ENCODE measurements around the gene UGT1A7. TPM values are rescaled to one million over a fixed set of nuclear protein-coding genes. Genes with fewer than 3 reads are reported as not detected.

The UGT1A7 gene
- total RNA-seq, 4 donors from 2014 or later, result not detected

DNA sequence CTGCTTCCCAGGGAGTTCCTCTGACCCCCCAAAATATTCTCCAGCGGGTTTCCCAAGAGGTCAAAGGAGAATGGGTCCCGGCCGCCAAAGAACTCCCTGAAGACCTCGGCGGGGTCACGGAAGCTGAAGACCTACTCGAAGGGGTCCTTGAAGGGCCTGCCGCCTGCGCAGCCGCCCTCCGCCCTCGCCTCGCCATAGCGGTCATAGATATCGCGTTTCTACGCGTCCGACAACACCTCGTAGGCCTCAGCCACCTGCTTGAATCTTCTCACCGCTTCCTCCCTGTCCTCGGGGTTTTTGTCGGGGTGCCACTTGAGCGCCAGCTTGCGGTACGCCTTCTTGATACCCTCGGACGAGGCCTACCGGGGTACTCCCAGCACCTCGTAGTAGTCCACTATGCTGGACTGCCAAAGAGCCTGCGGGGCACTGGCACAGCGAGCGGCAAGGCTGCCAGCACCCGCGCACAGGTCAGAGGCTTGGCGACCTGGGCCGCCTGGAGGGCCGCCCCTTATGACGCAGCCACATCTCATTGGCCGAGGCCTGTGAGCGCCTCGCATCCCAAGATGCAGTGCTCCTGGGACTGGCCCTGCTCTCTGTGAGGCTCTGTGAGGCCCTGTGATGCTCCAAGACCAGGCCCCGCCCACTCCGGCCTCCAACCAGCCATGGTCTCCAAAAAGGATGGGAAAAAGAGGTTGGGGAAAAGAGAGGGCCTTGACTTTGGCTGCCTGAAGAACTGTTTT lies 73.3 kb downstream of the UGT1A7 start:
- H3K4me3 ChIP-seq, result no peak overlapping the region
- intact Hi-C loops (cut with DNase I; ENCODE audit: low total_unique reads) (no loop called here), in situ Hi-C loops (cut with MboI; ENCODE audit: low sequenced_read_pairs in 4 of 4) (no loop called here)
- no peak for DNase-seq
- H3K36me3 ChIP-seq, result no peaks in the 10 kb centered on the region
- no peaks in the 10 kb centered on the region for H3K27me3 ChIP-seq
- H3K9me3 ChIP-seq, result no peaks in the 10 kb centered on the region
- no peaks in the 10 kb centered on the region for H3K4me1 ChIP-seq
- H3K27ac ChIP-seq, result no peak overlapping the region
- TF ChIP-seq, protein P1, sequence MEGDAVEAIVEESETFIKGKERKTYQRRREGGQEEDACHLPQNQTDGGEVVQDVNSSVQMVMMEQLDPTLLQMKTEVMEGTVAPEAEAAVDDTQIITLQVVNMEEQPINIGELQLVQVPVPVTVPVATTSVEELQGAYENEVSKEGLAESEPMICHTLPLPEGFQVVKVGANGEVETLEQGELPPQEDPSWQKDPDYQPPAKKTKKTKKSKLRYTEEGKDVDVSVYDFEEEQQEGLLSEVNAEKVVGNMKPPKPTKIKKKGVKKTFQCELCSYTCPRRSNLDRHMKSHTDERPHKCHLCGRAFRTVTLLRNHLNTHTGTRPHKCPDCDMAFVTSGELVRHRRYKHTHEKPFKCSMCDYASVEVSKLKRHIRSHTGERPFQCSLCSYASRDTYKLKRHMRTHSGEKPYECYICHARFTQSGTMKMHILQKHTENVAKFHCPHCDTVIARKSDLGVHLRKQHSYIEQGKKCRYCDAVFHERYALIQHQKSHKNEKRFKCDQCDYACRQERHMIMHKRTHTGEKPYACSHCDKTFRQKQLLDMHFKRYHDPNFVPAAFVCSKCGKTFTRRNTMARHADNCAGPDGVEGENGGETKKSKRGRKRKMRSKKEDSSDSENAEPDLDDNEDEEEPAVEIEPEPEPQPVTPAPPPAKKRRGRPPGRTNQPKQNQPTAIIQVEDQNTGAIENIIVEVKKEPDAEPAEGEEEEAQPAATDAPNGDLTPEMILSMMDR (IDR thresholded peaks at IDR 0.05 in 4 of 5, conservative IDR thresholded peaks at IDR 0.05 in 1 of 5), result no peak
- no peak for TF ChIP-seq POLR2A (IDR thresholded peaks at IDR 0.05)
- no peak for ATAC-seq

DNA sequence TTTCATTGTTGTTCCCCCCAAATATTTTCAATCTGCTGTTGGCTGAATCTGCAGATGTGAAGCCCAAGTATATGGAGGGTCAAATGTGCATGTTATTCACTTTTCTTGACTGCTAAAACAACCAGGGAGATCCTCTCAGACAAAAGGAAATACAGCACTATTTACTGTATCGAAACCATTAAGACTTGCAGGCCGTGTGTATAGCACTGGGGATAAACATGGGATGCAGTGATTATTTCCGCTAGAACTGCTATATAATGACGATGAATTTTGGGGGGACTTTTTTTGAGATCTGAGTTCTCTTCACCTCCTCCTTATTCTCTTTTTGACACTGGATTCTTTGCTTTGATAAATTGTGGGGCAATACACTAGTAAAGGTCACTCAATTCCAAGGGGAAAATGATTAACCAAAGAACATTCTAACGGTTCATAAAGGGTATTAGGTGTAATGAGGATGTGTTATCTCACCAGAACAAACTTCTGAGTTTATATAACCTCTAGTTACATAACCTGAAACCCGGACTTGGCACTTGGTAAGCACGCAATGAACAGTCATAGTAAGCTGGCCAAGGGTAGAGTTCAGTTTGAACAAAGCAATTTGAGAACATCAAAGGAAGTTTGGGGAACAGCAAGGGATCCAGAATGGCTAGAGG lies 74.9 kb downstream of the UGT1A7 start:
- H3K27me3 ChIP-seq, result no peaks in the 10 kb centered on the region
- H3K9me3 ChIP-seq, result no peaks in the 10 kb centered on the region
- H3K4me1 ChIP-seq, result no peaks in the 10 kb centered on the region
- in situ Hi-C loops (cut with MboI; ENCODE audit: low sequenced_read_pairs in 4 of 4), result no loop called here
- TF ChIP-seq POLR2A (IDR thresholded peaks at IDR 0.05), result no peak
- TF ChIP-seq, protein P1 (IDR thresholded peaks at IDR 0.05 in 4 of 5, conservative IDR thresholded peaks at IDR 0.05 in 1 of 5), result no peak
- no peak overlapping the region for H3K27ac ChIP-seq
- no peak overlapping the region for H3K4me3 ChIP-seq
- DNase-seq, result no peak
- no peak for ATAC-seq
- H3K36me3 ChIP-seq, result no peaks in the 10 kb centered on the region
- intact Hi-C loops (cut with DNase I; ENCODE audit: low total_unique reads), result no loop called here

GRCh38 chr2:233758141-233758540 lies 76.4 kb downstream of the UGT1A7 start:
- no peaks in the 10 kb centered on the region for H3K4me1 ChIP-seq
- DNase-seq (no peak), ATAC-seq (no peak)
- no peaks in the 10 kb centered on the region for H3K27me3 ChIP-seq
- TF ChIP-seq POLR2A (IDR thresholded peaks at IDR 0.05), result no peak
- TF ChIP-seq, protein P1 (IDR thresholded peaks at IDR 0.05 in 4 of 5, conservative IDR thresholded peaks at IDR 0.05 in 1 of 5), result no peak
- H3K4me3 ChIP-seq, result no peak overlapping the region
- no peaks in the 10 kb centered on the region for H3K36me3 ChIP-seq
- no peaks in the 10 kb centered on the region for H3K9me3 ChIP-seq
- intact Hi-C loops (cut with DNase I; ENCODE audit: low total_unique reads), result no loop called here
- in situ Hi-C loops (cut with MboI; ENCODE audit: low sequenced_read_pairs in 4 of 4), result no loop called here
- H3K27ac ChIP-seq, result no peak overlapping the region

DNA sequence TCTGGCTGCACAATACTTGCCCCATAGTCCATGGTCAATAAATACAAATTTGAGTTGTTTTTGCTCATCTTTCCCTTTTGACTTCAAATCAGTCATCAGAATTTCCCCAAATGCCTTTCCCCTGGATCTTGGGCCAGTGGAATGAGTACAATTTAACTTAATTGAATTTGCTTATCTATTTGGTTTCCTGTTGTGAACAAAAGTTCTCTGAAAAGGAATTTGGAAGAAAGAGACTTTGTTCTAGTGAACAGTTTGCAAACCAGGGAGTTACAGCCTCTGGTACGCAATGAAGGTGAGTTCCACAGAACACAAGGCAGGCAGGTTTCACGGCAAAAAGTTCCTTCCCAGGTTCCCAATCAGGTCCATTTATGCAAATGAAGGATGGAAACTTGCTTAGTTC lies 77.1 kb downstream of the UGT1A7 start:
- Histone ChIP-seq H3K9me3 (no peaks in the 10 kb centered on the region), H3K27ac (no peak overlapping the region), H3K27me3 (no peaks in the 10 kb centered on the region), H3K4me1 (no peaks in the 10 kb centered on the region), H3K4me3 (no peak overlapping the region), H3K36me3 (no peaks in the 10 kb centered on the region)
- no peak for ATAC-seq
- intact Hi-C loops (cut with DNase I; ENCODE audit: low total_unique reads) (no loop called here), in situ Hi-C loops (cut with MboI; ENCODE audit: low sequenced_read_pairs in 4 of 4) (no loop called here)
- DNase-seq, result no peak
- TF ChIP-seq, protein P1 (IDR thresholded peaks at IDR 0.05 in 4 of 5, conservative IDR thresholded peaks at IDR 0.05 in 1 of 5), result no peak
- no peak for TF ChIP-seq POLR2A (IDR thresholded peaks at IDR 0.05)
